Measurements from ENCODE around the gene SMURF1. TPM values are rescaled to one million over a fixed set of nuclear protein-coding genes. Genes with fewer than 3 reads are reported as not detected.

Gene SMURF1
- polyA plus RNA-seq, 4 donors, result 6.3 to 14.8 (median 8.5) TPM

GRCh38 chr7:98988641-98989040, 155.3 kb downstream of the SMURF1 start:
- Histone ChIP-seq H3K4me3 (ENCODE audit: low read depth in 1 of 3, low read length in 3 of 3) (no peak overlapping the region), H3K9me3 (ENCODE audit: control insufficient read depth in 2 of 2, insufficient read depth in 1 of 2, low read depth in 1 of 2, low read length in 1 of 2) (no peaks in the 10 kb centered on the region), H3K27ac (ENCODE audit: low read depth in 1 of 3, low read length in 2 of 3) (no peak overlapping the region), H3K4me1 (ENCODE audit: control insufficient read depth in 3 of 3, insufficient read depth in 2 of 3, low read depth in 1 of 3, low read length in 2 of 3) (no peaks in the 10 kb centered on the region), H3K36me3 (ENCODE audit: control insufficient read depth in 3 of 3, insufficient read depth in 2 of 3, low read depth in 1 of 3, low read length in 3 of 3) (peaks cover 32 to 56% (median 37%) of the 10 kb centered on the region in 3 donors), H3K27me3 (ENCODE audit: control insufficient read depth in 3 of 3, insufficient read depth in 3 of 3, low read length in 3 of 3) (no peaks in the 10 kb centered on the region)
- FAIRE-seq, result no peak
- 90 to 92% (median 90%) methylated on average over 15 of the region's 15 CpGs for WGBS, 3 donors
- no peak for DNase-seq

DNA sequence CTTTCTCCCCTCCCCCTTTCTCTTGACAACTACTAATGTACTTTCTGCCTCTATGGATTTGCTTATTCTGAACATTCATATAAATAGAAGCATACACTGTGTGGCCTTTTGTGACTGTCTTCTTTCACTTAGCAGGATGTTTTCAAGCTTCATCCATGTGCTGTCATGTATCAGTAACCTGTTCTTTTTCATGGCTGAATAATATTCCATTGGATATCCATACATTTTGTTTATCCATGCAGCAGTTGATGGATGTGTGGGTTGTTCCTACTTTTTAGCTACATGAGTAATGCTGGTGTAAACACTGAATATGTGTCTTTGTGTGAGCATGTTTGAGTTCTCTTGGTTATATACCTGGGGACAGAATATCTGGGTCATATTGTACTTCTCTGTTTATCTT, 158.0 kb downstream of the SMURF1 start:
- FAIRE-seq, result no peak
- peaks cover 22 to 58% (median 35%) of the 10 kb centered on the region in 3 donors for H3K36me3 ChIP-seq (ENCODE audit: control insufficient read depth in 3 of 3, insufficient read depth in 2 of 3, low read depth in 1 of 3, low read length in 3 of 3)
- H3K4me3 ChIP-seq (ENCODE audit: low read depth in 1 of 3, low read length in 3 of 3), result no peak overlapping the region

DNA sequence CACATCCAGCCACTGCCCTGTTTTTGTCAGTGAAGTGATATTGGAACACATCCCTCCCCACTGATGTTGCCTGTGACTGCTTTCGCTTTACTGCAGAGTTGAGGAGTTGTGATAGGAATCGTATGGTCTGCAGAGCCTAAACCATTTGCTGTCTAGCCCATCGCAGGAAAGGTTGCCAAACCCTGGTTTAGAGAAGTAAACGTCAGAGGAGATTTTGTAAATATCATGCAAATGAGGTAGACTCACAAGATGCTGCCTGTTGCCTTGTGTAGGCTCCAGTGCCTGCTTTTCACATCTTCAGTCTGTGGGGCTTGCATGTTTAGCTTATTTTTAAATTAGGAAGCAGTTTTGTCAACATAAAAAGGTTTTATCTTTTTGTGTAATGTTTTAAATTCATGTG, 158.5 kb downstream of the SMURF1 start:
- Histone ChIP-seq H3K36me3 (ENCODE audit: control insufficient read depth in 3 of 3, insufficient read depth in 2 of 3, low read depth in 1 of 3, low read length in 3 of 3) (peaks cover 21 to 59% (median 32%) of the 10 kb centered on the region in 3 donors), H3K27ac (ENCODE audit: low read depth in 1 of 3, low read length in 2 of 3) (no peak overlapping the region), H3K4me1 (ENCODE audit: control insufficient read depth in 3 of 3, insufficient read depth in 2 of 3, low read depth in 1 of 3, low read length in 2 of 3) (no peaks in the 10 kb centered on the region), H3K27me3 (ENCODE audit: control insufficient read depth in 3 of 3, insufficient read depth in 3 of 3, low read length in 3 of 3) (no peaks in the 10 kb centered on the region), H3K4me3 (ENCODE audit: low read depth in 1 of 3, low read length in 3 of 3) (no peak overlapping the region), H3K9me3 (ENCODE audit: control insufficient read depth in 2 of 2, insufficient read depth in 1 of 2, low read depth in 1 of 2, low read length in 1 of 2) (no peaks in the 10 kb centered on the region)
- FAIRE-seq (no peak), DNase-seq (no peak)
- WGBS, 3 donors, result 62 to 74% (median 73%) methylated on average over 4 of the region's 4 CpGs

More for the DNA sequence above, 158.0 kb downstream of the SMURF1 start:
- no peak overlapping the region for H3K27ac ChIP-seq (ENCODE audit: low read depth in 1 of 3, low read length in 2 of 3)
- H3K27me3 ChIP-seq (ENCODE audit: control insufficient read depth in 3 of 3, insufficient read depth in 3 of 3, low read length in 3 of 3), result no peaks in the 10 kb centered on the region
- H3K9me3 ChIP-seq (ENCODE audit: control insufficient read depth in 2 of 2, insufficient read depth in 1 of 2, low read depth in 1 of 2, low read length in 1 of 2), result no peaks in the 10 kb centered on the region
- no peaks in the 10 kb centered on the region for H3K4me1 ChIP-seq (ENCODE audit: control insufficient read depth in 3 of 3, insufficient read depth in 2 of 3, low read depth in 1 of 3, low read length in 2 of 3)
- DNase-seq, result no peak

GRCh38 chr7:98984126-98984525, 159.8 kb downstream of the SMURF1 start:
- Histone ChIP-seq H3K9me3 (ENCODE audit: control insufficient read depth in 2 of 2, insufficient read depth in 1 of 2, low read depth in 1 of 2, low read length in 1 of 2) (no peaks in the 10 kb centered on the region), H3K4me1 (ENCODE audit: control insufficient read depth in 3 of 3, insufficient read depth in 2 of 3, low read depth in 1 of 3, low read length in 2 of 3) (no peaks in the 10 kb centered on the region), H3K36me3 (ENCODE audit: control insufficient read depth in 3 of 3, insufficient read depth in 2 of 3, low read depth in 1 of 3, low read length in 3 of 3) (peaks cover 21 to 50% (median 25%) of the 10 kb centered on the region in 3 donors), H3K4me3 (ENCODE audit: low read depth in 1 of 3, low read length in 3 of 3) (no peak overlapping the region), H3K27me3 (ENCODE audit: control insufficient read depth in 3 of 3, insufficient read depth in 3 of 3, low read length in 3 of 3) (no peaks in the 10 kb centered on the region), H3K27ac (ENCODE audit: low read depth in 1 of 3, low read length in 2 of 3) (no peak overlapping the region)
- FAIRE-seq (no peak), DNase-seq (no peak)
- 92 to 95% (median 95%) methylated on average over 11 of the region's 11 CpGs for WGBS, 3 donors

DNA sequence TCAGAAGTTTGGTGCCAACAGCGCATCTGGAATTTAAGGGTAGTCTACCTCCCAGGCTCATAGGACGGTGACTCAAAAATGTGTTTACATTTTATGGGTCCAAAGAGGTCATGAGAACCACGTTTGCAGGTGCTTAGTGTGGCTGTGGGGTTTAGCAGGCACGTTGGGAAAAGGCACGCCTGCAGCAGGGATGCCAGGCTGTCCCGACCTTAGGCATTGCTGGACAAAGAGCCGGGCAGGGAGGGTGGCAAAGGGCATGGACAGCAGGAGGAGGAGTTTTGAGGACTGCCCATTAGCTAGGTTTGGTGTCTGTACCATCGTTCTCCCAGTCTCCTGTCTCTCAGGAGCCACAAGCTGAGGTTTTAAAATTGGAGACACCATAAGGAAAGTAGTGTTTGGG, 161.2 kb downstream of the SMURF1 start:
- H3K27me3 ChIP-seq (ENCODE audit: control insufficient read depth in 3 of 3, insufficient read depth in 3 of 3, low read length in 3 of 3), result no peaks in the 10 kb centered on the region
- 79 to 86% (median 85%) methylated on average over 8 of the region's 8 CpGs for WGBS, 3 donors
- FAIRE-seq (no peak), DNase-seq (no peak)
- no peak overlapping the region for H3K27ac ChIP-seq (ENCODE audit: low read depth in 1 of 3, low read length in 2 of 3)
- no peak overlapping the region for H3K4me3 ChIP-seq (ENCODE audit: low read depth in 1 of 3, low read length in 3 of 3)
- no peaks in the 10 kb centered on the region for H3K4me1 ChIP-seq (ENCODE audit: control insufficient read depth in 3 of 3, insufficient read depth in 2 of 3, low read depth in 1 of 3, low read length in 2 of 3)
- peaks cover 22 to 55% (median 28%) of the 10 kb centered on the region in 3 donors for H3K36me3 ChIP-seq (ENCODE audit: control insufficient read depth in 3 of 3, insufficient read depth in 2 of 3, low read depth in 1 of 3, low read length in 3 of 3)
- no peaks in the 10 kb centered on the region for H3K9me3 ChIP-seq (ENCODE audit: control insufficient read depth in 2 of 2, insufficient read depth in 1 of 2, low read depth in 1 of 2, low read length in 1 of 2)

DNA sequence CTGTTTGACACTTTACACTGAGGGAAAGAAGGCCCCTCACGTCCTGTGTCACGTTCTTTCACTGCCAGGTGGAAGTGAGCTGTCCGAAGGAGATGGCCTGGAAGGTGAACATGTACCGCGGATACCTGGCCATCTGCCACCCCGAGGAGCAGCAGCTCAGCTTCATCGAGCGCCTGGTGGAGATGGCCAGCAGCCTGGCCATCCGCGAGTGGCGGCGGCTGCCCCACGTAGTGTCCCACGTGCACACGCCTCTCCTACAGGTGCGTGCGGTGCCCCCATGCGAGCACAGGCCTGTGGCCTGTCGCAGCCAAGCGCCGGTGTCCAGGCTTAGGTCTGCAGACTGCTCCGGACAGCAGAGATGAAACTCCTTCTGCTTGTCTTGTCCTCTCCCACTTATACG, 162.2 kb downstream of the SMURF1 start:
- FAIRE-seq (no peak), DNase-seq (no peak)
- Histone ChIP-seq H3K27me3 (ENCODE audit: control insufficient read depth in 3 of 3, insufficient read depth in 3 of 3, low read length in 3 of 3) (no peaks in the 10 kb centered on the region), H3K9me3 (ENCODE audit: control insufficient read depth in 2 of 2, insufficient read depth in 1 of 2, low read depth in 1 of 2, low read length in 1 of 2) (no peaks in the 10 kb centered on the region), H3K27ac (ENCODE audit: low read depth in 1 of 3, low read length in 2 of 3) (no peak overlapping the region), H3K36me3 (ENCODE audit: control insufficient read depth in 3 of 3, insufficient read depth in 2 of 3, low read depth in 1 of 3, low read length in 3 of 3) (peaks cover 25 to 62% (median 35%) of the 10 kb centered on the region in 3 donors), H3K4me3 (ENCODE audit: low read depth in 1 of 3, low read length in 3 of 3) (no peak overlapping the region), H3K4me1 (ENCODE audit: control insufficient read depth in 3 of 3, insufficient read depth in 2 of 3, low read depth in 1 of 3, low read length in 2 of 3) (no peaks in the 10 kb centered on the region)
- 94 to 96% (median 95%) methylated on average over 23 of the region's 23 CpGs for WGBS, 3 donors

GRCh38 chr7:98978672-98979071, 165.2 kb downstream of the SMURF1 start:
- Histone ChIP-seq H3K27ac (ENCODE audit: low read depth in 1 of 3, low read length in 2 of 3) (no peak overlapping the region), H3K4me3 (ENCODE audit: low read depth in 1 of 3, low read length in 3 of 3) (no peak overlapping the region), H3K4me1 (ENCODE audit: control insufficient read depth in 3 of 3, insufficient read depth in 2 of 3, low read depth in 1 of 3, low read length in 2 of 3) (no peaks in the 10 kb centered on the region), H3K36me3 (ENCODE audit: control insufficient read depth in 3 of 3, insufficient read depth in 2 of 3, low read depth in 1 of 3, low read length in 3 of 3) (peaks cover 19 to 79% (median 40%) of the 10 kb centered on the region in 3 donors), H3K9me3 (ENCODE audit: control insufficient read depth in 2 of 2, insufficient read depth in 1 of 2, low read depth in 1 of 2, low read length in 1 of 2) (no peaks in the 10 kb centered on the region), H3K27me3 (ENCODE audit: control insufficient read depth in 3 of 3, insufficient read depth in 3 of 3, low read length in 3 of 3) (no peaks in the 10 kb centered on the region)
- DNase-seq, result no peak
- no peak for FAIRE-seq
- WGBS, 3 donors, result 76 to 88% (median 84%) methylated on average over 9 of the region's 9 CpGs

Other genes starting within 250 kb of the SMURF1 start
- under 1 TPM in 3 of 4 donors, not detected in 1; 0.04 to 0.54 (median 0.30) TPM for gene KPNA7, start 64.0 kb upstream of the SMURF1 start, polyA plus RNA-seq
- gene MYH16, start 128.7 kb upstream of the SMURF1 start, polyA plus RNA-seq, result under 1 TPM in 2 of 4 donors, not detected in 2; 0.01 to 0.07 TPM
- 100 to 1,000 TPM; 194 to 407 (median 263) TPM for gene ARPC1A, start 181.8 kb upstream of the SMURF1 start, polyA plus RNA-seq
- gene ARPC1B, start 230.6 kb upstream of the SMURF1 start, polyA plus RNA-seq, result 100 to 1,000 TPM in 3 of 4 donors, 10 to 100 TPM in 1; 77.9 to 358 (median 316) TPM